NCI-H2107 treated with DMSO at 0.1 percent for 48 hours (cell line): Measurements from ENCODE around the gene KIF26B.

ENCODE experiments used
- DNase-seq: peaks from one replicate; lab custom pipeline; 2025; ENCODE audit not compliant: unreplicated experiment; lab: John Stamatoyannopoulos, UW

The KIF26B gene

GRCh38 chr1:245234217-245235081, 79.7 kb downstream of the KIF26B start:
- DNase-seq = peak; percentile 80

- DNase-seq = no peak
These were observed 80.4 kb downstream of the KIF26B start for GRCh38 chr1:245235156-245235555.

DNA sequence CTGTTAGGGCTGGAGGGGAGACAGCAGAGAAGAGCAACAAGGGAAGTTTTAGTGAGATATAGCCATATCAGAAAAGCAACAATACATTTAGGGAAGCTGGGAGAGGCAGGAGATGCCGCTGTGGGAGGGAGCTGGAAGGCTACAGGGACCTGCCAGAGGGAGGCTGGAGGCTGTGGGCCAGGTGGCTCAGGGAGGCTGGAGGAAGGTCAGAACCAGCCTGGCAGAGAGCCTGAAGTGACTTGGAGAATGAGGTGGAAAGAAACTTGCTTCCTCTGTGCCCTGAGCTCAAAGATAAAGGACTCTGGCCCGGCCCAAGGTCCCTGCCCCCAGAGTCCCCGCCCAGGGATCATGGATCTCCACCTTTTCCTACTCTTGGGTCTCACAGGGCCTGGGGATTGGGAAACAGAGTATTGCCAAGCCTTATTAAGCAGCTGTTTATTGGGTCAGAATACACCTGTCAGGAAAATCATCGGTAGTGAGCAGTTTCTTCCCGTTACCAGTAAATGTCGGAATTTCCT, 85.9 kb downstream of the KIF26B start:
- DNase-seq = no peak

GRCh38 chr1:245241526-245242130, 86.8 kb downstream of the KIF26B start:
- DNase-seq = no peak

GRCh38 chr1:245242989-245243388, 88.2 kb downstream of the KIF26B start:
- DNase-seq = no peak

- DNase-seq = peak; percentile 78
These were observed 90.4 kb downstream of the KIF26B start for GRCh38 chr1:245245021-245245667.

DNA sequence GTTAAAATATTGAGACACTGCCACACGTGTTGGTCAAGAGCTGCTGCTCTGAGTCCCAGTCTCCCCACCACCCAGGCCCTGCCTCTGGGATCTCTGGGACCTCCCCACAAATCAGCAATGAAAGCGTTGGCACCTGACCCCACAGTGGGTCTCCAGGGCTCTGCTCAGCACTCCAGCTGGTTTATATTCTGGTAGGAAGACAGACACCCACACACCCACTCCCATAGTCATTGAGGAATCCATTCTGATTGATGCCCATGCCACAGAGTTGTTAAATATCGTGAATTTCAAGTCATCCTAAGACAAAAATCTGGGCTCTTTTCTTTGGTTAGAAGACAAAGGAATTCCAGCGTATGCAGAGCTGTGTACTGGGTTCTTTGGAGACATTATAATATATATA, 91.6 kb downstream of the KIF26B start:
- DNase-seq = no peak

GRCh38 chr1:245247356-245247755, 92.6 kb downstream of the KIF26B start:
- no peak for DNase-seq

DNA sequence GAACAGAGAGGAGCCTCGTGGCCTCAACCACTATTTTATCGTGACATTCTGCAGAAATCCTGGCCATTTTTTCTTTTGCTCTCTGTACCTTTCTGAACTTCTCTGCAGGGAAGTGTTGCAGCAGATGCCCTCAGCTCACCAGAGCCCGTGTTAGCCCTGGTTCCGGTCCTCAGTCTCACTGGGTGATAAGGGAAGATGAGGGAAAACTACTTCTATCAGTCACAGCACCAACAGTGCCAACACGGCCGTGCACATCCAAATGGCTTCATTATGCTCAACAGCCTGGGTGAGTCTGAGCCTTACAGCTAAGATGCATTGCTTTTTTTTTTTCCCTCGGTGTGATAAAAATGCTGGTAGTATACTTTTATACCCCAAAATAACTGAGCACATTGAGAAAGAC, 93.0 kb downstream of the KIF26B start:
- DNase-seq = no peak

DNA sequence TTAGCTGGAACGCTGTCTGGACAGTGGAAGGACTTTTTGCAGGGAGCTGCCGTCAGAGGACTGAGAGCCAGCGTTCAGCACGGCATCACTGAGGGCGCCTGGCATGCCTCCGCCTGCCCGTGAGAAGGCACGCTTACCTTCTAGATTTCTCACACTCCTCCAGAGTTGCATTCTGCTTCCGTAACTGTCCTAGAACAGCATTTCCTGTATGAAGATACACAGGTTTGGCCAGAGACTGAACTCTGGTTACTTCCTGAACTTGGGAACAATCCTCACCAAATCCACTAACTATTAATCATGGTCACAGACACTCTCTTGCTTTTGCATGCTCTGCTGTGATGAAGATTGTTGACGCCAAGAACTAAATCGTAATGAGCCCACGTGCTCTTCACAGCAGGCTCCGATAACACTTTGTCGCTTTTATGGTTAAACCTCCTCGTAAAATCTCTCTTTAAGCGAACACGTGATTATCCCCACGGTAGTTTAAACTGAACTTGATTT, 93.5 kb downstream of the KIF26B start:
- DNase-seq = no peak

GRCh38 chr1:245255783-245256182, 101.0 kb downstream of the KIF26B start:
- DNase-seq = no peak

DNA sequence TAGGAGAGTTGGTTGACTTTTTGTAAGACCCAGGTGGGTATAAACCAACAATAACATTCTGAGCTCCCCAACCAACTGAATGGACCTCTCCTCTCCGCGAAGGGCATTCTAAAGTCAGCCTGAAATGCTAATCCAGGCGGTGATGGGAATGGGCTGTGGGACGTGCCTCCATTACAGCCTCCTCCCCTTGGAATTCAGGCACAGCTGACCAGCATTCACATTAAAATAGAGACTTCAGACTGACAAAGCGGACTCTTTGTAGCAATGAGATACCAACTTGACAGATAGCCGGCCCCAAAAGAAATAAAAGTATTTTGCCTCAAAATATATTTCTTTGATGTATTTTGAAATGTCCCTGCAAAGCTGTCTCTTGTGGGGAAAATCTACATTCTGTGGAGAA, 101.7 kb downstream of the KIF26B start:
- DNase-seq = no peak

DNA sequence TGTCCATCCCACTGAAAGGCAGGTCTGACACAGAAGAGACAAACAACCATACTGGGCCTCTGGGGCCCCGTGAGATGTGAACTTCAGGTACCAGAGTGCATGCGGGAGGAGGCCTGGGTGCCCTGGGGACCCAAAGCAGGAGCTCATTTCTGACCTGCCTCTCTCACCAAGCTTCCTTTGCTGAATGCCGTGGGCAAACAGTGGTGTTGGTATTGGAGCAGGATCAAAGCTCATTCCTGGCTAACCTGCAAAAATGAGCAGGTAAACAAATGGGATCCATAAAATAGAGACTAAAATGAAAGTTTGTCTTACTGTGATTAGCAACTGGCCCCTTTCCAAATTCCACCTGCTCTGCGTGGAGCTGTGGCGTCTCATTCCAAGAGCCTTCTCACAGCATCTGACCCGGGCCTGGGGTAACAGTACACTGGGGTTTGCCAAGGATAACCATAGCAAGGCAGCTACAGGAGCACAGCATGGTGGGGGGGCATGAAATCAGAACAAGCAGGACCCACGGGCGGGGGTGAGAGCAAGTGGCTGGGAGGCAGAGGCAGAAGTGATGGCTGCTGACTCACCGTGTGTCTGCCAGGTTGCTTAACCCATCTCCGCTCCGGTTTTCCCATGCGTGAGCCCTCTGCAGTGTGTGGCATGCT, 103.6 kb downstream of the KIF26B start:
- DNase-seq = no peak

DNA sequence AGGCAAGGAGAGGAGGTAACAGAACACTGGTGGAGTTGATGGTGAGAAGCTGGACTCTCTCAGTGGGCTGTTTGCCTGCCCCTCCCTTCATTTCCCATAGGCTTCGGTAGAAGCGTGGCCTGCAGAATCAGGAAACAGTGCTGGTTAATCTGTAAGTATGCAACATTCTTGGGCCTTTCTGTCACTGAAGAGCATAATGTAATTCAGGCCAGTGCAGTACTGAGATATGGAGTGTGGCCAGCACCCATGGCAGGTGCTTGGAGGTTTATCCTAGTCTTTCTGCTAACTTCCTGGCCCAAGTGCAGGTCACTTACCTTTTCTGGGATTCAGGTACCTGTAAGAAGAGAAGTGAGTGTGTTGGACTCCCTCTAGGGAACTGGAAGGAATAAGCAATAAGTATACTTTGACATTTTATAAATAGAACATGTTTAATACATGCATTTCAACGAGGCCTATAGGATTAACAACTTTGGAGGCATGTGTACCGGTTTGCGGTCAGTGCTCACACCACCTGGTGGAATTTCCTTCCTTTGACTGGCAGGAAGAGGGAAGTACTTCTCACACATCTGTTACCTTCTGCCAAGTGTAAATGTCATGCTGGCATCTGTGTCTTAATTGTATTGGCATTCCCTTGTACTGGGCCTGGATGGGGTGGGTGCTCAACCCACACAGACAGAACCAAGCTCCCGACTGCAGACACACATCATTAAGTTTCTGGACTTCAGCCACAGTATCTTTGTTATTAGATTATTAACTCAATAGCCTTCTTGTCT, 105.5 kb downstream of the KIF26B start:
- no peak for DNase-seq

DNA sequence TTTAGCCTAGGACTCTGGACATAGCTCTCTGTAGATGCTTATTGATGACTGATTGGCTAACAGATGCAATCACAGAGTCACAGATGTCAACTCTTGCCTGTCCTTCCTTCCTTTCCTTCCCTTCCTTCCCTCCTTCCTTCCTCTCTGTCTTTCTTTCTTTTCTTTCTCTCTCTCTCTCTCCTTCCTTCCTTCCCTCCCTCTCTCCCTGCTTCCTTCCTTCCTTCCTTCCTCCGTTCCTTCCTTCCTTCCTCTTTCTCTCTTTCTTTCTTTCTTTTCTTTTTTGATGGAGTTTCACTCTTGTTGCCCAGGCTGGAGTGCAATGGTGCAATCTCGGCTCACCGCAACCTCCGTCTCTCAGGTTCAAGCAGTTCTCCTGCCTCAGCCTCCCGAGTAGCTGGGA, 106.1 kb downstream of the KIF26B start:
- no peak for DNase-seq

DNA sequence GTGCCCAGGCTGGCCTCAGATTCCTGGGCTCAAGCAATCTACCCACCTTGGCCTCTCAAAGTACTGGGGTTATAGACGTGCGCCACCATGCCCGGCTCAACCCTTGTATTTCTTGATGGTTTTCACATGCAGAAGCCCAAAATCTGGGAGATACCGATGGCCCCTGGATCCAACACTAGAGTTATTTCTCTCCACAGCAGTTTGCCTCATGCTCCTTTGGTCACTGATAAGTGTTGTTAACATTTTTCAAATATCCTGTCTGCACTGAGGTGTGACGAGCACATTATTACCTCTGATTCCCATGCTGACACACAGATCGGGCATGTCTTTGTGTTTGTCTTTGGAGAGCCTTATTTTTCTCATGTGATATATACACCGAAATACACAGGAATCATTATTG, 107.0 kb downstream of the KIF26B start:
- DNase-seq = no peak

DNA sequence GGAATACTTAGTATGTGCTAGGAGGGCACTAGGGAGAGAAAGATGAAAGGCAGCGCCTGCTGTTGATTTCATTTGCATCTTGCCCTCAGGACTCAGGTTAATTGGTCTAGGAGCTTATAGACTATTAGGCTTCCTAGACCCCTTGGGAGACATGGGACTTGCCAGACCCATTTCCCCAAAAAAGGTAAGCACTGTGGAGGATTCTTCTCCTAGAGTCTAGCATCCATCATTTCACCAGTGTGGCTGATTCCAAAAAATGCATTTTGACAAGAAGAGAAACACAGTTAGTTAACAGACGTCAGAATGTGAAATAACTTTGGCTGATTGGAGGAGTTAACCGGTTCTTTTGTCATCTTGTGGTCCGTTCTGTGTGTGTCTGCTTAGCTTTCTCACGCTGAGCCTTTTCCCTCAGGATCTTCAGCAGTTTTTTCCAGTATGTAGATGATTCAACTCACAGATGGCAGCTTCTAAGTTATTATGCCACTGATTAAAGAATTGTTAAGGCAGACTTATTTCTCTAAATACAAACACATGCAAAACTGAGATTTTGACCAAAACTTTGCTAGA, 108.8 kb downstream of the KIF26B start:
- DNase-seq = no peak

DNA sequence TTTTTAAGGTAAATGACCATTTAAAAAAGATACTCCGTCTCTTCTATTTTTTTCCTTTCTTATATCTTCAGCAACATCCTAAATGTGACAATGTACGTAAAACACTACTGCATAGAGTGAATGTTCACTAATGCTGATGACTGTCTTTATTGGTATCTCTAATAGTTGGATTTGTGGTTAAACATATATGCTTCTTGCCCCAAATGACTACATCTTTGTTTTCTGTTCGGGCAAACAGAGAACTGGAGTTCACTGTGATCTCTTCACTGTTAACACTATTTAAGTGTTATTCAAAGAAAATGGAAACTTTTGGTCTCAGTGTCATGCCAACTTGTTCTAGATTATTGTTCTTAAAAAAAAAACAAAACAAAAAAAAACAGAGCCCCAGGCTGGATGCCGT, 109.4 kb downstream of the KIF26B start:
- DNase-seq = no peak

GRCh38 chr1:245266105-245266504, 111.3 kb downstream of the KIF26B start:
- DNase-seq = no peak

DNA sequence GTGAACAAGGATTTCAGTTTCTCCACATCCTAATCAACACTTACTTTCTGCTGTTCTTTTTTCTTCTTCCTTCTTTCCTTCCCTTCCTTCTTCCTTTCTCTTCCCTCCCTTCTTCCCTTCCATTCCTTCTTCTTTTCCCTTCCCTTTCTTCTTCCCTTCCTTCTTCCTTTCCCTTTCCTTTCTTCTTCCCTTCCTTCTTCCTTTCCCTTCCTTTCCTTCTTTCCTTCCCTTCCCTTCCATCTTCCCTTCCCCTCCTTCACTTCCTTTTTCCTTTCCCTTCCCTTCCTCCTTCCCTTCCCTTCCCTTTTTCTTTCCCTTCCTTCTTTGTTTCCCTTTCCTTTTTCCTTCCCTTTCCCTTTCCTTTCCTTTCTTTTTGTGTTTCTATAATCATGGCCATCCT, 115.3 kb downstream of the KIF26B start:
- no peak for DNase-seq
